AML-193 (cell line): ENCODE measurements around the gene IRF6.
"Not testable (repeated sequence)": the region's sequence is repeated elsewhere in the genome, so short reads cannot be mapped to it uniquely, and the experiment has no call there.

ENCODE experiments used
- DNase-seq, 2 experiments: peaks; one replicate each; lab custom pipeline; 2025; lab: John Stamatoyannopoulos, UW

Gene IRF6

DNA sequence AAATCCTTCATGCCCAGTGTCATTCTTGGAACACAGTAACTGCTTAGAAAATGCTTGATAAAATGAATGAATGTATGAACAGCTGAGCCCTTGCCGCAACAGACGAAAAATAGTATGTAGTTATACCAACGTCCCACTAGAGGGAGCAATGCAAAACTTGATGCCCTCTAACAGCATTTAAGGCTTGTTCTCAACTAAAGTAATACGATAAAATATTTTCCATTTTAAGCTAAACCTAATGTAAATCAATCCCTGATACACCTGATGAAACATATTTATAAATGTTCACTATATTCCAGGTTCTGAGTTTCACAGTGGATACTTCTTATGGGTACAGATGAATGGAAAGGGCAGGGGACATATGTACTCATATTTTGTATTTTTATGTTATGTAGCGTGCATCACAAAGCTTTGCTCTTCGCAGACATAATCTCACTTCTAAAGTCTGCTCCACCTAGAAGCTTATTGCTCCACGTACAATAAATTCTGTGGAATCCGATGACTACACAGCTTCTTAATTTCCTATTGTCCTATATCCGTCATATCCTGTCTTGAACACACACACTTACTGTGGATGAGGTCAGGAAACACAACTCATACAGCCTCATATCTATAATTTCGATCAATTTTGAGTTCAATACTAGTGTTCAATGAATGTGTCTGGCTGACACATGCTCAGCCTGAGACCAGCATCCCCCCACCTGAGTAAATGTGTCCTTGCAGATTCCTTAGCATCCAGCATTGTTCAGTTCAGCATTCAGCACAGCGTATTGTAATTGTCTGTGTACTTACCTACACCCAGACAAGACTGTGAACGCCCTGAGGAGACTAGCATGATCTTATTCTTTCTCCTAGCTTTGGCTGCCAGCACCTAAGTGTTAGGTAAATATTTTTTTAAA, 17.4 kb upstream of the IRF6 start:
- peak; percentile 52 to 60 for DNase-seq

DNA sequence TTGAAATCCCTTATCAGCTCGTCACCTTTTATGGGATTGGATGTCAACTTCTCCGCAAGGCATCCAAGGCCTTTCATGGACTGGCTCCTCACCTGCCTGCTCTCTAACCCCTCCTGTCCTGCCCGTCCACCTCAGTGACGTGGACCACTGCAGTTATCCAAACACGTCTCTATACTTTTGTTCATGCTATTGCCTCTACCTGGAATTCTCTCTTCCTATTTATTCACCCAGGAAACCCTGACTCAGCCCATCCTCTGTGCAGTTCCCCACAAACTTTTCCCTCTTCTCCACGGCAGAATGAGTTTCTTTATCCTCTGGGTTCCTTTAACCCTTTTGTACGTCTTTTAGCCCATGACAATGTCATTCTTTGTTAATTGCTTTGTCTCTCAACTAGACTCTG, 16.8 kb upstream of the IRF6 start:
- DNase-seq = no peak

- DNase-seq = no peak
Measured at GRCh38 chr1:209820986-209821385, 15.0 kb upstream of the IRF6 start.

DNA sequence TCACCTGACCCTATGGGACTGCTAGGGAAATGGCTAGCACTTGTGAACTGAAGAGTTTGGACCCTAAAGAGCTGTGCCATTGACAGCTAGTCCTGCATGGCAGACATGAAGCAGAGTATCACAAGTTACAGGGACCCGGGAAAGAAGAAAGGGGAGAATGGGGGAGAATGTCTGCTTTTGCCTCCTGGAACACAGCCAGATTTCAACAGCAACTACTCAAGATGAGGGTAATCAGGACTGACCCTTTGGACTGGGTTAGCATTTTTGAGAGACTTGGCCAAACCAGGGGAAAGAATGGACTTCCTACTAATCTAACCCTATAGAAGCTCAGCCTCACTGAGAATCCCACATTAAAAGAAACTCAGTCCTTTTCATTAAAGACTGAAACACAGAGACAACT, 13.1 kb upstream of the IRF6 start:
- no peak for DNase-seq

DNA sequence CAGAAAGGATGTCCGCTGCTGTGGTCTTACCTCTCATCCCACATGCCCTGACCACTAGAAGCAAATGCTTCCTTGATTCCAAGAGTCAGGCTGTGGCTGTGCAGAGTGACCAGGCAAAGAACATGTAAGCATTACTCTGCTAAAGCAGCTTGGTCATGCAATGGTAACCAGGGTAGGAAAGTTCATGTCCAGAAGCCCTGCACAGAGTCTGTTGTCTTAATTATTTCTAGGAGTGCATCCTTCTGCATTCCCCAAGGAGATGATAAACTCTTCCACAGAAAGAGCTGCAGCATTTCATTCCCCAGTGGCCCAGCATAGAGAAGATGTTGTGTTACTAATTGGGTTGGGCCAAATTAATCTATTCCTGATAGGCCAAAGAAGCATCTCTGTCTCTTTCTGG, 11.7 kb upstream of the IRF6 start:
- no peak for DNase-seq

GRCh38 chr1:209816923-209817322, 11.0 kb upstream of the IRF6 start:
- no peak for DNase-seq

GRCh38 chr1:209815931-209816341, 10.0 kb upstream of the IRF6 start:
- DNase-seq = no peak

DNA sequence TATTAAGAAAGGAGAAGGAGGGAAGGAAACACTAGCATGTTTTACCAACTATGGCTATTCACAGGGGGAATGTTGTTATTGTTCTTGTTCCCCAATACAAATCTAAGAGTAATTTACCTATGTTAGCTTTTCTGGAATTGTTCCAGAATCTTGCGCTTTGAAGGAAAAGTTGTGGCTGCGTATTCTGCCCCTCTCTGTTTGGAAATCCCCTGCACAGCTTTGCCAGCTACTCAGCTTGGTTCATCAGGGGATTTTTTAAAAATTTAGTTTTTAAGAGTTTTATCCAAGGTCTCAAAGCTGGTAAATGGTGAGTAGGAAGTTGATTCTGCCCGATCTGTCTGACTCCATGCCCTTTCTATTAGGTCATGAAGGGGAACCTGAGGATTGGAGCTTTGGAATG, 9.5 kb upstream of the IRF6 start:
- DNase-seq = no peak

DNA sequence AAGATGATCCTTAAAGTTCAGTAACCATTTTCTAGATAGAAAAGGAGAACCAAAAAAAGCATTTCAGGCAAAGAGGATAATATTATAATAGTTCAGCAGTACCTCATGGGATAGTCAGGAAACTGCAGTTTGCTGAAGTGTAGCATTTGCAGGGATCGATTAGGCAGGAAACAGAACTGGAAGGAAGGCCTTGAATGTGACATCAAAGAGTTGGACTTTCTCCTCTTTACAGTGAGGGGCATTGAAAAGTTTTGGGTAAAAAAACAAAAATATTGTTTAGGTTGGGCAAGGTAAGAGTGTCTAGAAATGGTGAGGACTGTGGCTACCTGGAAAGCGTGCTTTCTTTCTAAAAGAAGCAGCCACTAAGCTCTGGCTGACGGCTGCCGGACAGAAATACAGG, 8.0 kb upstream of the IRF6 start:
- DNase-seq = no peak

DNA sequence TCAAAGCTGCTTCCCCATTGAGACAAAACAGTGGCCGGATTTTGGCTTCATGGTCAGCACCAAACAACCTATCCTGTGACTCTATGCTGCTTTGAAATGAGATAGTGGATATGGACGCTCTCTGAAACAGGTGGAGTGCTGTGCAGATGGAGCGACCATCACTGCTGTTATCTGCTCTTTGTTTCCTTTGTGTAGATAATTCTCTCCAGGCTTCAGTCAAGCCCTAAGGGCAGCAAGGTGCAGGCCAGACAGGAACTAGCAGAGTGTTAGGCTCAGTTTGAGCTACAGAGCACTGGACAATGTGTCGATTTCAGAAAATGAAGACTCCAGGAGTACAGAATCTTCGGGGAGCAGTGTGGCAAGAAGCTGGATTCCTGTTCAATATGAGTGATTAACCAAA, 4.8 kb upstream of the IRF6 start:
- DNase-seq = no peak

GRCh38 chr1:209809611-209810010, 3.7 kb upstream of the IRF6 start:
- no peak for DNase-seq

DNA sequence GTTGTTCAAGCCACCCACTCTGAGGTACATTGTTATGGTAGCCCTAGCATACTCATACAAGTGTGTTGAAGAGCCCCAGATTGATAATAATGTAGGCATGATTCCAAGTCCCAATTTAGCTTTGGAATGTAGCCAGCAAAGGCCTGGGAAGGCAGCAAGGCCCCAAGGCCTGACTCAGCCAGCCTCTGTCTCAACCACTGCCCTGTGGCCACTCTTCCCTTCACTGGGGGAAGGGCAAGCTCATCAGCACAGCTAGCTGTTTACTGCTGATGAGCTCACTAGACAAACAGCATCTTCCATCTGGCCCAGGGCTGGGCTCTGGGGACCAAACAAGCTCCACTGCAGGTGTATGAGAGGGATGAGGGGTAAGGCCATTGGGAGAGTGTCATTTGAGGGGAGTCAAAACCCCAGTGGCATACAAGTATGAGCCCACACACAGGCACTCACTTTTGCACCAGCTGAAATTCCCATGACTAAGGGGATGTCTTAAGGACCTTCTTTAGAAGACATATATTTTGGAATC, 2.2 kb upstream of the IRF6 start:
- DNase-seq = no peak

DNA sequence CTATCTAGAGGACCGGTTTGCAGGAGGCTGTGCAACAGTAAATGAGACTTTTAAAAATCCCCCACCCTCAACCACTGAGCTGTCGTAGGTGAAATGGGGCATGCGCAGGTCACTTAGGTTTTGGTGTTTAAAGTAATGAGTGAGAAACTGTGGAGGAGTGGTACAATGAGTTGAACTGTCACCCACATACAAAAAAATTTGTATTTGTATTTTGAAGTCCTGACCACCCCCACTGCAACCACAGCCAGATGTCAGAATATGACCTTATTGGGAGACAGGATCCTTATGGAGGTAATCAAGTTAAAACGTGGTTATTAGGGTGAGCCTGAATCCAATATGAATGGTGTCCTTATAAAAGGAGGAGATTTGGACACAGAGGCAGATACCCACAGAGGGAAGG, 1.6 kb upstream of the IRF6 start:
- DNase-seq = no peak

GRCh38 chr1:209805341-209805781, 581 bp downstream of the IRF6 start:
- no peak for DNase-seq

DNA sequence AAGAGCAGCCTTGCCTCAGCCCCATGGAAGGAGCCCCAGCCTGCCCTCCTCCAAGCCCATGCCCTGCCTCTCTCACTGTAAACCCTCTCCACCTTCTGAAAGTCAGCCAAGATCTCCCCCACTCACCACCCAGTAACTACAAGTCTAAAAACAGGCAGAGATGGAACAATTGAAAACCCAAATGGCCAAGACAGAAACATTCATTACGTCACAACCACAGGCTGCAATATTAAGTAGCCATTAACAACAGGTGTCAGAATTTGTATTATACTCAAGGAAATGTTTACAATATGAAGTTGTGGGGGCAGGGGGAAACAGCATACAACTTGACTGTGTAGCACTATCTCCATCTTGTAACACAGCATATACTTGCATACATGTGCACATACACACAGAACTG, 2.4 kb downstream of the IRF6 start:
- no peak for DNase-seq

GRCh38 chr1:209802780-209803152, 3.2 kb downstream of the IRF6 start:
- DNase-seq = no peak

GRCh38 chr1:209802117-209802779, 3.7 kb downstream of the IRF6 start:
- no peak for DNase-seq

DNA sequence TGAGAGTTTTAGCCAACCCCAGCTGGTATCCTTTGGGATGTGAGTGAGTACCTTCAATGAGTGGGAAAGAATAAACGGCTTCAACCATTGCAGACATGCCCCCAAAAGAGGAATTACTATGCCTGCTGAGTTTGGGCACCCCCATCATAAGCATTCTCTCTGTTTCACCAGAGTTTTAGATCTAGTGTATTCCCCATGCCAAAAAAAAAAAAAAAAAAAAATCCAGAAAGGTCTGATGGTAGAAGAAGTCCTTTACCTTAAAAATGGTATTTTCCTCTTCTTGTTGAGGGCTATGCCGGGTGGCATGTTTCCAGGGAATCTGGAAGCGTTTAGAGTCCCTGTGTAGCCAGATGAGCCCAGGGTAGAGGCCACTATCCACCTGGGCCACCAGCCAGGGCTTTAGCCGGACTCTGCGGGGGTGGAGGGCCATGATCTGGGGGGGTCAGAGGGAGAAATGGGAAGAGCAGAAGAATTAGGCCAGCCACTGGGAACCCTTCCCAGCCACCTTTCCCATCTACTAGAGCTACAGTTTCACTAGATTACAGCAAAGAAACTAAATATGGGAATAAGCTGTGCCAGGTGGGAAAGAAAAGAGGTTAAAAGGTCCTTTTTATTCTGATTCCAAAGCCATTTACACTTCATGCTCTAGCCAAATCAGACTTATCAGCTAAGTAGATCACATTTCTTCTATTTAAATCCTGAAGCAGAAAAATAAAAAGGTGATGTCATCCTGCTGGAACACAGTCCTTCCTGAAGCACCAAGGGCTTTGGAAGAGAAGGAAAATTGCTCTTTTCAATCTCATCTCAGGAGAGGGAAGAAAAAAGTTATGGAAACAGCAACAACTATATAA, 4.7 kb downstream of the IRF6 start:
- DNase-seq = no peak

GRCh38 chr1:209797978-209798639, 7.8 kb downstream of the IRF6 start:
- DNase-seq = peak in 1 of 2 experiments; percentile 15

DNA sequence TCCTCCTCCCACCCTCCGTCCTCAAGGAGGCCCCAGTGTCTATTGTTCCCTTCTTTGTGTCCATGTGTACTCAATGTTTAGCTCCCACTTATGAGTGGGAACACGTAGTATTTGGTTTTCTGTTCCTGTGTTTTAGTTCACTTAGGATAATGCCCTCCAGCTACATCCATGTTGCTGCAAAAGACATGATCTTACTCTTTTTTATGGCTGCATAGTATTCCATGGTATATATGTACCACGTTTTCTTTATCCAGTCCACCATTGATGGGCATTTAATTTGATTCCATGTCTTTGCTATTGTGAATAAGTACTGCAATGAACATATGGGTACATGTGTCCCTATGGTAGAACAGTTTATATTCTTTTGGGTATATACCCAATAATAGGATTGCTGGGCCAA, 12.2 kb downstream of the IRF6 start:
- not testable (repeated sequence) for DNase-seq

DNA sequence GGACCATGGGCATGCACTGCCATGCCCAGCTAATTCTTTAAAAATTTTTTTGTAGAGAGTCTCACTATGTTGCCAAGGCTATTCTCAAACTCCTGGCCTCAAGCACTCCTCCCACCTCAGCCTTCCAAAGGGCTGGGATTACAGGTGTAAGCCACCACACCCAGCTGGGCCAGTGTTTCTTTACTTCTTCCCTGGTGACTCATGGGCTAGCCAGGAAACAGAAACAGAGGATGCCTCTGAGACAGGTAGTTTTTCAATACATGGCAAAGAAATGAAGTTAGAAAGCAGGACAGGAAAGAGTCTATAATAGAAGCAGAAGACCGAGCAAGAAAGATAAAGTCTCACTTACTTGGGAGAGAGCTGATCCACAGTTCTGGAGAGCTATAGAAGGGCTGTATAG, 14.0 kb downstream of the IRF6 start:
- DNase-seq = no peak
